GM21717 (cell line): ENCODE data around the gene BBX.
"Not testable (repeated sequence)": the region's sequence is repeated elsewhere in the genome, so short reads cannot be mapped to it uniquely, and the experiment has no call there.

Experiments
- ATAC-seq: cut with Tn5 transposase; IDR thresholded peaks from one replicate; pipeline ENCODE4 v1.9.1; 2021; ENCODE audit warnings: mild to moderate bottlenecking, moderate library complexity; ENCODE audit not compliant: unreplicated experiment

The BBX gene

DNA sequence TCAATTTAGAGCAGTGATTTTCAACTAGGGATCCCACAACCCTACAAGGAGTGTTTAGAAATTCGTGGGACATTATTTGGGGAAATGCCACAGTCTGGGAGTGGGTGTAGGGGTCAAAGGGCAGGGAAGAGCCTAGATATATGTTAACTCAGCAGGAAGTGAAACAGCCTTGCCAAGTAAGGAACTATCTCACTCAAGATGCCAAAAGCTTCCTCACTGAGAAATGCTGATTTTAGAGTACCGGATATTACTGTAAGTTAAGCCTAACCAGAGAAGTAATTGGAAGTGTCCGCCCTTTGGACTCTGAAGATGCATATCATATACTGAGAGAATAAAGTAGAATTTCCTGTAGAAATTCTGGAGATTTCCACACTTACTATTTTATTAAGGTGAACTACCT lies 158.6 kb downstream of the BBX start:
- no peak for ATAC-seq

DNA sequence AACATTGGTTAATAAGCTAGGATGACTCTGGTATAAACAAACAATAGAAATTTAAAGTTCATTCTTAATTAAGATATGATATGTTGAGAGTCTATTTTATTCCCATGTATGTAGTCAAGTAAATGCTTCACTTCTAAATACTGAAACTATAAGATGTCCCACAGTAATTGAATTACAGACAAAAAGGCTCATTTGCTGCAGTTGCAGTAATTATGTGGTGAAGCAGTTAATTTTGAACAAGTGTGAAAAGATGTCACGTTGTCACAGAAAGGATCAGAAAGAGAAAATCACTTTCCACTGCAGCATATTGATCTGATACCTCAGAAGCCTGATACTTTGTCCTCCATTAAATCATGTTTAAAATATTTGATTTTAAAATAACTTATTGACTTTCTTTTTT lies 159.8 kb downstream of the BBX start:
- ATAC-seq, result no peak

DNA sequence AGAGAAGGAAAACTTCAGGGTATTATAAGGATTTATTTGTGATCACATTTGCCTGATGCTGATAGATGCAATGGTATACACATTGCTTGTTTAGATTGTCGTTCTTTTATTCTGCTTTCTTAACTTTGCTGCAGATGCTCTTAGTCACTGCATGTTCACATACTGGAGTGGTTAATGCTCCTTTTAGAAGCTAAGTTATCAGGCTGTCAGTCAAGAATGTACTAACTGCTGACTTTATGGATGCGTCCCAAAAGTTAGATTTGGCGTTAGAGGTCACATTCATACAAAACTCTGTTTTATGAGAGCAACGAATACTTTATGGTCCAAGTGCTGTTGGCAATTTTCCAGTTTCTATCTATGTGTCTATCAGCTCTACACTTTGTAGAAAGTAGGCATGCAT lies 160.7 kb downstream of the BBX start:
- ATAC-seq, result no peak

DNA sequence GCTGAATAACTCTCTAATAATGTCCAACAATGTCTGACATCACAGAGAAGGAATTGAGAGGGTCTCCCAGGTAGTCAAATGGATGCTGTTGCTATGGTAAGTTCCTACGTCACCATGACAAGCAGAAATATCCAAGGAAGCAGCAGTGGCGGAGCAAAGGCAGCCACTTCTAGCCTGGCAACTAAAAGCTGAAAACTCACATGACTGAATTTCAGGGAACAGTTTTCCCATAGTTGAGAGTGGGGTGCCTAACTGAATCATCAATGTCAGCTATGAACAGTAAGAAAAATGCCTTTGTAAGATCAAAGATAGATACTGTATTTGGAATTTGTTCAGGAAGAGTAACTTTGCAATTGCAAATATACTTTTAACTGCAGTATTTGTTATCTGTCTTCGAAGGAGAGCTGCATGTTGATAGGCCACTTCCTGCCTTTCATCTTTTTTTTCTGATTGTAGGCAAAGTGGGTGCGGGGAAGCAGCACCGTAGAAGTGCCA lies 161.7 kb downstream of the BBX start:
- ATAC-seq, result no peak

DNA sequence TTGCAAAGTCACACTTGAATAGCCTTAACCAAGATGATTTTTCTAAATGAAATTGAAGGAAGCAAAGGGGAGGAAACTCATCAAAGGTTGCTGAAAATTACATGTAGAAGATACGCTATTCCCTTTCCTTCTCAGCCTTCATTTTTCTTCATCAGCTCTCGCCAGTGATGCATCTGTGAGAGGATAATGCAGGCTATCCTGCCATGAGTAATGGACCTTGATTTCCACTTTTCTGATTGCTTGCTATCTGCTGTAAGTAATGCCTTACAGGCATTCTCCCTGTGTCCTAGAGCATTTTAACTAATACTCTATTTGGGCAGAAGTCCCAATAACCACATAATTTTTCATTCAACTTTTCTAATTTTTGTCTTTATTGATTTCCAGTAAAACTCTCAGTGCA lies 162.6 kb downstream of the BBX start:
- no peak for ATAC-seq

DNA sequence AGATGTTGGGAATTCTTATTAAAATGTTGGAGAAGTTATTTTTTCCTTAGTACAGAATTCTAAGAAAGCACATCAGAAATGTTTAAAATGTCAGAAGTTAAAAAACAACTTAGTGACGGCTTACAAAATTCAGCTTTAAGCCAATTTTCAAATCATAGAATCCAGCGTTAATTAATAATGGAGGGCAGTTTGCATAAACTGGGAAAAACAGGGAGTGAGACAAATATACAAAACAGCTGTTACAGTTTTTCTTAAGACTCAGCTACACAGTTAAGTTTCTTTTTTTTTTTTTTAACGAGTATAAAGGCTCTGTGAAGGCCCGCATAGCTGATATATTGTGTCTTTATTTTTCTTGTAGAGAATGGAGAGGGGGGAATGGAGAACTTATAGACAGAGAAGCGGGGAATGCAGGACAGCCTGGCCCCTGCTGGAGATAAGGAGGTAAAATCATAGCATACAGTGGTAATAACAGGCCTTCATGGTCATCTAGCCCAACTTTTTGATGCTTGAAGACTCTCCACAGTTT lies 164.4 kb downstream of the BBX start:
- ATAC-seq, result no peak

DNA sequence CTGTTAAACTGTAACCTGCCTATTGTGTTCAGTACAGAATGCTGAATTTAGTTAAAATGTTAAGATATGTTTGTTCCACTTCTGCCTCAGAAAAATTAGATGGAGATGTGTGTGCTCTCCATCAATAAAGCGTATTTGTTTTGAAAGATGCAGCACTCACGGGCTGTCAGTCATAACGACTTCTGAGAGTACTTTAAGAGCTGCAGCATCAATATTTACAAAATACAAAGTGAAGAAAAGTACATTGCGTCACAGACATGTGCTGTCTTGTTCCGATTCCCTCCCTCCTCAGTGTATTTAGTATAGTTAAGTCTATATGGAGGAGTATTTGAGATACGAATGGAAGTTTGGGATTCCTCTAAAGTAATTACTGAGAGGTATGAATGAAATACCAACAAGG lies 166.6 kb downstream of the BBX start:
- ATAC-seq, result no peak

DNA sequence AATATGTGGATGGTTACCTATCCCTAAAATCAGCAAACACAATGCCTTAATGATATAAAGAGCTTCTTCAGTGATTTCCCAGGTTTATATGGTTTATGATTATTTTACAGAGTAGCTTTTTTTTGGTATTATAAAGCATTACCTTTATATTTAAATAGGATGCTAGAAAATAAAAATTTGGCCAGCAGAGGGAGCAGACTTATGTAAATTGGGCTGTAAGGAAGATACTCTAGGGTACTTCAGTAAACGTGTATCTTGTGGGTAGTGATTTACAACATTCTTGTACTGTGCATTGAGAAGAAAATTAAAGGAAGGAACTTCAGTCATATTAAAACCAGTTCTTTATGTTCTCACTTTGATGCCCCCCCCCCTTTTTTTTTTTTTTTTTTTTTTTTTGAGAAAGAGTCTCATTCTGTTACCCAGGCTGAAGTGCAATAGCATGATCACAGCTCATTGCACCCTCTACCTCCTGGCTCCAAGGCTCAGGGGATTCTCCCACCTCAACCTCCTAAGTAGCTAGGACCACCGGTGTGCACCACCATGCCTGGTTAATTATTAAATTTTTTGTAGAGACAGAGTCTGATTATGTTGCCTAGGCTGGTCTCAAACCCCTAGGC lies 167.9 kb downstream of the BBX start:
- no peak for ATAC-seq

DNA sequence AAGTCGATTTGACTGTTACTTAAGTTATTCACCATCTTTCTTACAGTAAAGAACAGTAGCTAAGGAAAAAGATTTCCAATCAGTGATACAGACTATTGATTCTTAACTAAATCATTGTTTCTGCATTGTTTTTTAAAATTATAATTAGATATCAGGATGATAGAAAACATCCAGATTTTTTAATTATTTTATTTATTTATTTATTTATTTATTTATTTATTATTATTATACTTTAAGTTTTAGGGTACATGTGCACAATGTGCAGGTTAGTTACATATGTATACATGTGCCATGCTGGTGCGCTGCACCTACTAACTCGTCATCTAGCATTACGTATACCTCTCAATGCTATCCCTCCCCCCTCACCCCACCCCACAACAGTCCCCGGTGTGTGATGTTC lies 169.2 kb downstream of the BBX start:
- ATAC-seq, result not testable (repeated sequence)

DNA sequence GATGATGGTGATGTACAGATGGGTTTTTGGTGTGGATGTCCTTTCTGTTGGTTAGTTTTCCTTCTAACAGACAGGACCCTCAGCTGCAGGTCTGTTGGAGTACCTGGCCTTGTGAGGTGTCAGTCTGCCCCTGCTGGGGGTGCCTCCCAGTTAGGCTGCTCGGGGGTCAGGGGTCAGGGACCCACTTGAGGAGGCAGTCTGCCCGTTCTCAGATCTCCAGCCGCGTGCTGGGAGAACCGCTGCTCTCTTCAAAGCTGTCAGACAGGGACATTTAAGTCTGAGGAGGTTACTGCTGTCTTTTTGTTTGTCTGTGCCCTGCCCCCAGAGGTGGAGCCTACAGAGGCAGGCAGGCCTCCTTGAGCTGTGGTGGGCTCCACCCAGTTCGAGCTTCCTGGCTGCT lies 174.6 kb downstream of the BBX start:
- not testable (repeated sequence) for ATAC-seq

DNA sequence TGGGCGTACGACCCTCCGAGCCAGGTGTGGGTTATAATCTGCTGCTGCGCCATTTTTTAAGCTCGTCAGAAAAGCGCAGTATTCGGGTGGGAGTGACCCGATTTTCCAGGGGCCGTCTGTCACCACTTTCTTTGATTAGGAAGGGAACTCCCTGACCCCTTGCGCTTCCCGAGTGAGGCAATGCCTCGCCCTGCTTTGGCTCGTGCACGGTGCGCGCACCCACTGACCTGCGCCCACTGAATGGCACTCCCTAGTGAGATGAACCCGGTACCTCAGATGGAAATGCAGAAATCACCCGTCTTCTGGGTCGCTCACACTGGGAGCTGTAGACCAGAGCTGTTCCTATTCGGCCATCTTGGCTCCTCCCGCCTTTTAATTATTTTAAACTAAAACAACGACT lies 175.1 kb downstream of the BBX start:
- not testable (repeated sequence) for ATAC-seq

DNA sequence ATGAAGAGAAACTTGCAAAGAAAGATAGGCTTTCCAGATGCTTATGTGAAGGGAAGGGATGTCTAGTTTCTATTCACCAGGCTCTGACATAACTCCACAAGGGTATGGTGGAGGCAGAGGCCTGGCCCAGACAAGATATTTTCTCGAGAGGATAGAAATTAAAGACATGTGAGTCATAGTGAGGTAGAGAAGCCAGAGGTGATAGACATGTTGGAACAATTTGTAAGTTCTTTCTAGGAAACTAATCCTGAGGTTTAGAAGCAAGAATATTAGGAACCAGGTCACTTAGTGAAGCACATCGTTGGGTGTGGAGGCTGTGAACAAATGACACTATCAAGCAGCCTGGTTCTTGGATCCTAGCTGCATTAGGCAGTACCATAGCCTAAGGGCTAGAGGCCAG lies 176.9 kb downstream of the BBX start:
- no peak for ATAC-seq

DNA sequence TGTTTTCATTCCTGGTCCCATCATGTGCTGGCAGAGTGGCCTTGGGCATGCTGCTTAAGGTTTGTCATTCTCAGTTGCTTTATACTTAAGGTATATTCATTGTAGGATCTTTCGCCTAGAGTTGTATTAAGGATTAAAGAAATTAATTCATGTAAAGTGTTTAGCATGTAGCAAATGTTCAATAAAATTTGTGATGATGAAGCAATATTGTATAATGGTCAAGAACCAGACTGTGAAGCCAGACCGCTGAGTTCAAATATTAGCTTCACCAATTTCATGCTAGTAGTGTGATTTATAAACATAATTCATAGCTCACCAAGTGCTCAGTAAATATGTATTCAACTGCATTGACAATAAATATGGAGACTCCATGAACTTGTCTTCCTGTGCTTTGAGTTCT lies 178.5 kb downstream of the BBX start:
- no peak for ATAC-seq

DNA sequence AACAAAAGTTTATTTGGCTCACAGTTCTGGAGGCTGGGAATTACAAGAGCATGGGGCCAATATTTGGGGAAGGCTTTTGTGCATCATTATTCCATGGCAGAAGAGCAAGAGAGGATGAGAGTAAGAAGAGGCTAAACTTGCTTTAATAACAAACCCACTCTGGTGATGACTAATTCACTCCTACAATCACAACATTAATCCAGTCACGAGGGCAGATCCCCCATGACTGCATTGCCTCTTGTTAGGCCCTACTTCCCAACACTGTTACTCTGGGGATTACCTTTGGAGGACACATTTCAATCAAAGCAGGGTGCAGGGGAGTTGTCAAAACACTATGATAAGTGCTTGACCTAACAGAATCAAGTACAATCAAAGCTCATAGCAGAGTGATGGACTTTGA lies 181.7 kb downstream of the BBX start:
- no peak for ATAC-seq

DNA sequence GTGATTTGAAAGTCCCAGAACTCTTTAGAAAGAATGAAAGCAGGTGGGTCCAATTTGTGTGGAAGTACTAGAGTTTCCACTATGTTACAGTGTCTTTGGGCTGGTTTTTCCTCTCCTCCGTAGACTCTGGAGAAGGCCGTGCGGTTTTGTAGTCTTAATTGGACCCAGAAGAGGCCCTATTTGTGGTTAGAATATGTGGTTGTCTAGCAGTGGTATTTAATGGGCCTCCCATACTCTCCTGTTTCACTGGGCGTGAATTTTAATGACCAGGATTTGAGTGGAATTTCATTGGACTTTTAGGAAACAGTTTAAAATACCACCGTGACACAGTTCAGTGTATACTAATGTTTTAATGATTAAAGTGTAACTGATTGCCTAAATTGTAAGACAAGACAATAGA lies 182.3 kb downstream of the BBX start:
- ATAC-seq, result no peak

DNA sequence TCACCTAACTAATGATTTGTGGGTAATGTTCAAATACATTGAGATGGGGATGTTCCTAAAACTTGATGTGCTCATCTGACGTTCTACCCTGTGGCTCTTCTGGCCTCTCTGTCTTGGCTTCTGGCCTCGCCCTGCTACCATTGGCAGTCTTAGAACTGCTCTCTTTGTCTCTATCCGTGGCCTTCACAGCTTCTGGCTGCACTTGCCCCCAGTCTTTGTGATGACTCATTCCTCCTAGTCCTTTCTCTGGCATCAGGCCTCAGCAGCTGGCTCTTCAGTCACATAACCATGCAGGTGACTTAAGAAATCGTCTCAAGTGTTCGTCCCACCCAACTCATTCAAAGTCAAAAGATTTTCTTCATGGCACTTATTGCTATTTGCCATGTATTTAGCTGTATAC lies 188.1 kb downstream of the BBX start:
- ATAC-seq, result no peak

DNA sequence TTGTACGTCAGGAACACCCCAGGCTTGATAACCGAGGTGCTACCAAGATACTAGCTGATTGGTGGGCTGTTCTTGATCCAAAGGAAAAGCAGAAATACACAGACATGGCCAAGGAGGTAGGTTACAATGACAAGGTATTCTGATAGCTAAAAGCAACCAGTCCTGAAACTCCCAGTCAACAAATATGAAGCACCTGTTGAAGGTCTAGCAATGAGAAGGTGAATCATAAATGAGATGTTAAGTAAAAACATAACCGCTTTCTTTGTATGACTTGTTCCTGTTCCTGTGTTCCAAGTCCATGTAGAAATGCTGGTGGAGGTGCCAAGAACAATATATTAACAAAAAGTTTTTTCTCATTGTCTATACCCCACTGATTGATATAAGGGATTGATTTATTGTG lies 194.0 kb downstream of the BBX start:
- ATAC-seq, result no peak

DNA sequence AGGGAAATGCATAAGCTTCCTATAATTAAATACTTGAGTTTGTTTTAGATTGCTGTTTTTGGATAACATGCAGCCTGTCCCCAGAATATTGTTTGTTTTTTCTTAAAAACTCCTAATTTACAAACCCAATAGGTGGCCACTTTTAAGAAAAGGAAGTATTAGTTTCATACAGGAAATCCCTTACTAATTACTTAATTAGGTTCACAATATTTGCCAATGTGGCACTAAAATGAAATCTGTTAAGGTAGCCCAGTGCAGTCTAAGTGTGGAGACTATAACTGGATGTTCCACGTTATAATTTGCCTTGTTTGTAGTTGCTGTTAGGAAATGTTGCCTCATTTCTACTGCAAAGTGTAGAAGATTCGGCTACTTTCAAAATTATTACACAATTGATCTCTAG lies 195.8 kb downstream of the BBX start:
- ATAC-seq, result no peak

DNA sequence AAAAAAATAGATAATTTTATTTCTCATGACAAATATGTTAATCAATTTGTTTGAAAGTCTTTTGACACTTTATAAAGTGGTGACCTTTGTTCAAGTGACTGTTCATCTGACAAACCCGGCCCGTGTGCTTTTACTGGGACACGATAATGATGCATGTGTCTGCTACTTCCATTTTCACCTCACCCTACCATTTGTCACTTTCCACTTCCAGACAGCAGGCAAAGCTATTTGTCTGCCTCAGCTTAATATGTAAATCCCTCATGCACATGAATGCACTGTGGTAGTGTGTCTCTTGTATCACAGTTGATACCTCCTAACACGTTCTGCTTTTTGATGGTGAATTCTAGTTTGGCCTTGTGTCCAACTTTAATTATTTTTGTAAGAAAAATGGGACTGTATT lies 204.3 kb downstream of the BBX start:
- no peak for ATAC-seq

DNA sequence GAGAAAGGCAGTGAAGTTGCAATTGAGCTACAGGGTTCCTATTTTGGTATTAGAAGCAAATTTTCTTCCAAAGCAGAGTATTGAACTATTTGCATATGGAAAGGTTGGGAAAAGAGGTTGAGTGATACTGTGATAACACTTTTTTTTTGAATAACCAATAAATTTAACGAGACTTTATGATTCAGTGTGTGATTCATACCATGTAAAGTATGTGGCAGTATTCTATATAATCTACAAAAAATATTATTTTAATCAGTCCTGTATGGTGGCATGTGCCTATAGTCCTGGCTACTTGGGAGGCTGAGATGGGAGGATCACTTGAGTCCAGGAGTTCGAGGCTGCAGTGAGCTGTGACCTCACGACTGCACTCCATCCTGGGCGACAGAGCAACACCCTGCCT lies 206.9 kb downstream of the BBX start:
- no peak for ATAC-seq

DNA sequence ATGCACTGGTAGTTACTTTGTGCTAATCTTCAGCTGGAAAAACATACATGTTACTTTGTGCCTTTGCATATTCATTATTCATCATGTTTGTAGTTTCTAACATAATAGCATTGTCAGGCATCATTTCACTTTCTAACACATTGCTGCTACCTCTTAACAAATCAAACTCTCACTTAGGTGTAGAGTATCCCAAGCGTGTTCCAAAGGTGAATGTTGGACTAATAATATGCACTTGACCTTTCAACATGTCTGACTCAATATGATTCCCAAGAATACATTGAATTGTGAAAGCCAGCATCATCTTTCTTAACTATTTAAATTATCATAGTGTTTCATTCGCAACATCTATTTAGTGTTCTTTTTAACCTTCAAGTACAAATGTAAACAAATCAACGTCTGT lies 211.6 kb downstream of the BBX start:
- no peak for ATAC-seq

DNA sequence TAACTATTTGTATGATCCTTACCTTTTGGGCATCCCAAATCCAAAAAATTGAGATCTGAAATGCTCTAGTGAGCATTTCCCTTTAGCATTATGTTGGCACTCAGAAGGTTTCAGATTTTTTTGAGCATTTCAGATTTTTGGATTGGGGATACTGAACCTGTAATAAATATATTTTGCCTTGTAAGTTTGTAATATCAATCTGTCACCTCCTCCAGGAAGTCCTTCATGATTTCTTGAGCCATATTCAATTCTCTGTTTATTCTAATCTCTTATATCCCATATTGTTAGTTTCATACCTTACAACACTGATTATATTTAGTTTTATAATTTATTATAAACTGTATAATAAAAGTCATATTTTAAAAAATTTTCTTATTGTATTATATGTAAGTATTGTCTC lies 215.2 kb downstream of the BBX start:
- no peak for ATAC-seq

DNA sequence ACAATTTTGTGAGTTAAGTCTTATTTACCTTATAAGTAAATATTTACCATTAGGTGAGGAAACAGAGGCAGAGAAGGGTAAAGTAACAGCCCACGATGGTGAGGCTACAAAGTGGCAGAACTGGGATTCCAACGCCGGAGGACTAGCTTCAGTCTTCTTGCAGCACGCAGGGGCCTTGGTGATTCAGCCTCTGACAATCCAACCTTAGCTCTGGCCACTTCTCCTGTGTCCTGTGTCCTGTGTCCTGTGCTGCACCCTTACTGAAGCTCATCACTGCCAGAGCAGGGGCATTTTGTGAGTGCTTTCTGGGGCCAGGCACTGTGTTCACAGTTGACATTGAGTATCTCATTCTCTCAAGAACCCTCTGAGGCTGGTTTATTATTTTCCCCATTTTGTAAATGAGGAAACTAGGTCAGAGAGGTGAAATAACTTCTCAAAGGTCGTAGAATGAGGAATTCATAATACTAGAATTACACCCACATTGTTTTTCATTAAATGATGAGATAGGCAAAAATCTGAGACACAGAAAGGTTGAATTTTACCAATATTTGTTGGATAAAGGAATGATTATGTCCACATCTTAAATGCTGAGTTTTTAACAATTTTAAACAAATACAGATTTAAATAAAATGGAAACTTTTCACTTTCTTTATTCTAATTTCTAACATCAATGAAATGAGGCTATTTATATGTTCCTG lies 215.9 kb downstream of the BBX start:
- no peak for ATAC-seq
